Body of pancreas (tissue), 4 donors: Measurements from ENCODE around the gene LOXL4. TPM values are rescaled to one million over a fixed set of nuclear protein-coding genes. Genes with fewer than 3 reads are reported as not detected.

ENCODE experiments used
- ATAC-seq: fragments of 150-250 bp; one replicate; pipeline ENCODE4 v1.9.1; 2016
- DNase-seq, 4 donors: peaks; one replicate each; pipeline ENCODE4 v3.0.0-alpha.2; 2019
- H3K27ac ChIP-seq, 4 donors: fragments of 200-600 bp; sonication (generic); 1 replicate in 3 of 4; 2 replicates in 1 of 4; pipeline versions ENCODE4 v1.5.1 to v1.6.1; 2016 to 2019; ENCODE audit warnings: mild to moderate bottlenecking in 1 of 4, mixed read lengths in 1 of 4, moderate library complexity in 1 of 4
- H3K27me3 ChIP-seq, 2 donors: fragments of 200-600 bp; sonication (generic); one replicate each; pipeline ENCODE4 v1.6.0; 2016; ENCODE audit warnings: mild to moderate bottlenecking in 1 of 2
- H3K36me3 ChIP-seq, 2 donors: fragments of 200-600 bp; sonication (generic); replicated peaks in 1 of 2; 2 replicates each; pipeline ENCODE4 v1.5.1; 2016; ENCODE audit warnings: low read depth in 2 of 2; ENCODE audit not compliant: insufficient read depth in 1 of 2
- H3K4me1 ChIP-seq: fragments of 200-600 bp; sonication (generic); one replicate; pipeline ENCODE4 v1.6.0; 2016
- H3K4me3 ChIP-seq, 2 donors: fragments of 200-600 bp; sonication (generic); 1 replicate in 1 of 2; 2 replicates in 1 of 2; pipeline ENCODE4 v1.5.1; 2016 to 2019
- H3K9me3 ChIP-seq, 3 donors: fragments of 200-600 bp; sonication (generic); 1 replicate in 2 of 3; 2 replicates in 1 of 3; pipeline ENCODE4 v1.5.1; 2016
- POLR2A ChIP-seq, 3 donors: fragments of 450-650 bp; IDR thresholded peaks; one replicate each; pipeline ENCODE4 v1.6.1; 2016; ENCODE audit warnings: antibody characterized with exemption in 3 of 3, mild to moderate bottlenecking in 2 of 3
- WGBS, 2 donors: methylation state at CpG; one replicate each; pipeline ENCODE4 v1.1.5; 2017; 5-methylcytosine and 5-hydroxymethylcytosine counted together
- intact Hi-C: fragments of 100-400 bp; cut with DNase I; formaldehyde crosslinking; loops from one replicate; pipeline ENCODE4 v1.15.1; 2023
- total RNA-seq, 2 donors: library from RNA; depleted of rRNA; stranded (reverse); fragments of >200 nt; gene quantifications; one replicate each; pipeline ENCODE4 v1.1.0, GENCODE V29; 2016
- TF ChIP-seq, protein P1 (sequence below), 7 experiments: fragments of 450-650 bp in 4 of 7; fragments of 200-600 bp in 3 of 7; sonication (generic) in 3 of 7; IDR thresholded peaks; one replicate each; pipeline ENCODE4 v1.5.1; 2016 to 2019; ENCODE audit warnings: antibody characterized with exemption in 7 of 7

The LOXL4 gene
- total RNA-seq, 2 donors from 2014 or later = 8.9 to 10.6 TPM

DNA sequence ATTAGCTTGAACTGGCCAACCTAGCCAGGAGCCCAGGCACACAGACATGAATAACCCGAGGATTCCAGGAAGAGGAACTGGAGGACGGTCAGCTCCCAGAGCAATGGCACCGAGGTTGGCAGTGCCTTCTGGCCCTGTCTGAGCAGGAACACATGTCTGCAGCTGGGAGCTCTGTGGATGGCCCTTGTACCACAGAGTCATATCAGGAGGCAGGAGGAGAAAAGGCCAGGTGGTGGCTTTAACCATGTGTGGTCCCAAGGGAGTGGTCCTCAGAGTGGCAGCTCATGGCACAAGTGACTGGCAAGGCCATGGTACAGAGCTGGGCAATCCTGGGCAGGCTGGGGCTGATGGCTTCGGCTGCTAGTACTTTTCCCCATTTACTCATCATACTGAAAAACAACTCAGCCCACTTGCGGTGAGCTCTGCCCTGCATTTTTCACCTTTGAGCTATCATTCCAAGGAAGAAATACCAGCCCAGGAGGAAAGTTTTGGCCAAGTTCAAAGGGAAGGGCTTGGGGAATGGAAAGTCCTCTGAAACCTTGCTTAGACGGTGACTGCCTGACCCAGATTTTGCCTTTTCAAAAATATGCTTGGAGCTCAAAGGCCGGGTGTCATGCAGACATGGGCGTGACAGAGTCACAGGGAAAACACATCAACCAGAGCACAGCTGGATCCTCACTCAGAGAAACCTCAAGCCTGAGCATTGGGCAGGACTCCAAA, 25.7 kb upstream of the LOXL4 start:
- H3K27ac ChIP-seq = no peak overlapping the region
- DNase-seq (no peak), ATAC-seq (no peak)
- no peaks in the 10 kb centered on the region for H3K27me3 ChIP-seq
- no peak overlapping the region for H3K4me3 ChIP-seq
- no peaks in the 10 kb centered on the region for H3K9me3 ChIP-seq
- WGBS, 2 donors = 63 to 65% methylated on average over 8 of the region's 8 CpGs
- no peak for TF ChIP-seq POLR2A (IDR thresholded peaks at IDR 0.05)
- TF ChIP-seq, protein P1, sequence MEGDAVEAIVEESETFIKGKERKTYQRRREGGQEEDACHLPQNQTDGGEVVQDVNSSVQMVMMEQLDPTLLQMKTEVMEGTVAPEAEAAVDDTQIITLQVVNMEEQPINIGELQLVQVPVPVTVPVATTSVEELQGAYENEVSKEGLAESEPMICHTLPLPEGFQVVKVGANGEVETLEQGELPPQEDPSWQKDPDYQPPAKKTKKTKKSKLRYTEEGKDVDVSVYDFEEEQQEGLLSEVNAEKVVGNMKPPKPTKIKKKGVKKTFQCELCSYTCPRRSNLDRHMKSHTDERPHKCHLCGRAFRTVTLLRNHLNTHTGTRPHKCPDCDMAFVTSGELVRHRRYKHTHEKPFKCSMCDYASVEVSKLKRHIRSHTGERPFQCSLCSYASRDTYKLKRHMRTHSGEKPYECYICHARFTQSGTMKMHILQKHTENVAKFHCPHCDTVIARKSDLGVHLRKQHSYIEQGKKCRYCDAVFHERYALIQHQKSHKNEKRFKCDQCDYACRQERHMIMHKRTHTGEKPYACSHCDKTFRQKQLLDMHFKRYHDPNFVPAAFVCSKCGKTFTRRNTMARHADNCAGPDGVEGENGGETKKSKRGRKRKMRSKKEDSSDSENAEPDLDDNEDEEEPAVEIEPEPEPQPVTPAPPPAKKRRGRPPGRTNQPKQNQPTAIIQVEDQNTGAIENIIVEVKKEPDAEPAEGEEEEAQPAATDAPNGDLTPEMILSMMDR (IDR thresholded peaks at IDR 0.05) = no peak
- H3K36me3 ChIP-seq = no peaks in the 10 kb centered on the region
- no peaks in the 10 kb centered on the region for H3K4me1 ChIP-seq
- intact Hi-C loops = no loop called here

DNA sequence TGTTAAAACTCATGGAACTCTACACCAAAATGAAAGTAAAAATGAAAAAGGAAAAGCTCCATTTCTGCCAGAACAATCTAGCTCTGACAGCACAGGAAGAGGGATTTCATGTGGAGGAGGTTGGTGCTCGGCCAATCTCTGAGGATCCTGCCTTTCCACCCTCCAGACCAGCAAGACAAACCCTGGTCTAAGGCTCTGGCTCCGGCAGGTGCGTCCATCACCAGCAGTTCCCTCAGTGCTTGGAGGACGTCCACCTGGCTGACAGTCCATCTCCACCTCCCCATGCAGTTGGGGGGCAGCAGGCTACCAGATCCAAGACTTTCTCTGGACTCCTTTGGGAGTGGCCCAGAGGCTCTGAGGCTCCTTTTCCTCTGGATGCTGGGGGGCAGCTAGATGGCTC, 25.0 kb upstream of the LOXL4 start:
- no peaks in the 10 kb centered on the region for H3K9me3 ChIP-seq
- 39 to 74% methylated on average over 4 of the region's 4 CpGs for WGBS, 2 donors
- H3K4me1 ChIP-seq = no peaks in the 10 kb centered on the region
- H3K27ac ChIP-seq = no peak overlapping the region
- no peaks in the 10 kb centered on the region for H3K27me3 ChIP-seq
- no peaks in the 10 kb centered on the region for H3K36me3 ChIP-seq
- DNase-seq (no peak), ATAC-seq (no peak)
- no peak overlapping the region for H3K4me3 ChIP-seq
- TF ChIP-seq, protein P1 (IDR thresholded peaks at IDR 0.05) = no peak
- TF ChIP-seq POLR2A (IDR thresholded peaks at IDR 0.05) = no peak
- intact Hi-C loops = no loop called here

DNA sequence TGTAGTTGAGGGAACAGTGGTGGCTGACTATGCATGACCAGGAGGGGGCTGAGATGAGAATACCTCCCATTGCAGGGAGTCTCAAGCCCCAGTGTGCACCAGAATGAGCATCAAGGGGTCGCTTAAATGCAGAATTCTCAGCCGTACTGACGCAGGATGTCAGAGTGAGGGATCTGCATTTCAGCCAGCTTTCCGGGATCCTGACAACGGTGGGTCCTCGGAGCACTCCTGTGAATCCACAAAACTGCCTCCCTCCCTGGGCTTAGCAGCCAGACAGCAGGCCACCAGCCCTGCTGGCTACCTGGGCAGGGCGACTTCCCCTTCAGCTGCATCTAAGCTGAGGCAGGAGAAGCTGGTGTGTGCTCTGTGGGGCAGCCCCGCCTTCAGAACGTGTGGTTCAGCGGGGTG, 21.8 kb upstream of the LOXL4 start:
- no peak for DNase-seq
- ATAC-seq = no peak
- WGBS, 2 donors = 75 to 79% methylated on average over 7 of the region's 10 CpGs
- Histone ChIP-seq H3K27ac (no peak overlapping the region), H3K27me3 (no peaks in the 10 kb centered on the region), H3K9me3 (no peaks in the 10 kb centered on the region), H3K36me3 (no peaks in the 10 kb centered on the region), H3K4me1 (no peaks in the 10 kb centered on the region), H3K4me3 (no peak overlapping the region)
- intact Hi-C loops = no loop called here
- TF ChIP-seq, protein P1 (IDR thresholded peaks at IDR 0.05) = no peak
- TF ChIP-seq POLR2A (IDR thresholded peaks at IDR 0.05) = no peak

GRCh38 chr10:98287321-98287720, 19.3 kb upstream of the LOXL4 start:
- H3K36me3 ChIP-seq = no peaks in the 10 kb centered on the region
- H3K9me3 ChIP-seq = no peaks in the 10 kb centered on the region
- H3K27me3 ChIP-seq = no peaks in the 10 kb centered on the region
- no peaks in the 10 kb centered on the region for H3K4me1 ChIP-seq
- WGBS, 2 donors = 89 to 95% methylated on average over 5 of the region's 5 CpGs
- intact Hi-C loops = no loop called here
- DNase-seq = no peak
- no peak overlapping the region for H3K27ac ChIP-seq
- H3K4me3 ChIP-seq = no peak overlapping the region
- no peak for ATAC-seq
- no peak for TF ChIP-seq POLR2A (IDR thresholded peaks at IDR 0.05)
- TF ChIP-seq, protein P1 (IDR thresholded peaks at IDR 0.05) = no peak

- Histone ChIP-seq H3K27me3 (no peaks in the 10 kb centered on the region), H3K4me3 (no peak overlapping the region), H3K27ac (no peak overlapping the region), H3K36me3 (no peaks in the 10 kb centered on the region), H3K9me3 (no peaks in the 10 kb centered on the region), H3K4me1 (no peaks in the 10 kb centered on the region)
- DNase-seq (no peak), ATAC-seq (no peak)
- intact Hi-C loops = no loop called here
- 72 to 77% methylated on average over 12 of the region's 12 CpGs for WGBS, 2 donors
- TF ChIP-seq, protein P1 (IDR thresholded peaks at IDR 0.05) = no peak
- TF ChIP-seq POLR2A (IDR thresholded peaks at IDR 0.05) = no peak
These were observed 18.4 kb upstream of the LOXL4 start for GRCh38 chr10:98286419-98286818.
